ENCODE measurements around the gene FKBP5.

- TF ChIP-seq CTCF (IDR thresholded peaks at IDR 0.05; ENCODE audit: insufficient read depth, low read length) (no peak), POLR2AphosphoS5 (IDR thresholded peaks at IDR 0.05; ENCODE audit: low read depth) (no peak), REST (IDR thresholded peaks at IDR 0.05; ENCODE audit: insufficient replicate concordance, low read depth) (no peak)
Measured at GRCh38 chr6:35725081-35725708, 36.5 kb upstream of the FKBP5 start.
